ENCODE measurements around the gene TNP2. TPM values are rescaled to one million over a fixed set of nuclear protein-coding genes. Genes with fewer than 3 reads are reported as not detected.

Gene TNP2
- polyA plus RNA-seq, 1 of the 3 experiments (the other 2 are of a cell fraction): not detected

- H3K27ac ChIP-seq (ENCODE audit: low read depth in 2 of 2, low read length in 1 of 2): no peak overlapping the region
- no peaks in the 10 kb centered on the region for H3K9me2 ChIP-seq
- no peaks in the 10 kb centered on the region for H3K79me2 ChIP-seq (ENCODE audit: insufficient read depth)
- TF ChIP-seq FOSL2 (IDR thresholded peaks at IDR 0.05; ENCODE audit: borderline replicate concordance, low read depth) (no peak), RFX5 (IDR thresholded peaks at IDR 0.05; ENCODE audit: low read length) (no peak), POLR2AphosphoS5 (IDR thresholded peaks at IDR 0.05; ENCODE audit: low read depth, low read length) (no peak), YY1 (IDR thresholded peaks at IDR 0.05; ENCODE audit: low read depth) (no peak), MEF2A (IDR thresholded peaks at IDR 0.05; ENCODE audit: borderline replicate concordance, low read depth) (no peak), GATA2 (CRISPR knock-in tag; IDR thresholded peaks at IDR 0.05) (no peak), EP300 (IDR thresholded peaks at IDR 0.05; ENCODE audit: borderline replicate concordance in 1 of 2, low read depth in 1 of 2, low read length in 1 of 2) (no peak), GABPA (IDR thresholded peaks at IDR 0.05; ENCODE audit: low read depth) (no peak), REST (IDR thresholded peaks at IDR 0.05; ENCODE audit: low read depth, low read length) (no peak), SIN3A (IDR thresholded peaks at IDR 0.05; ENCODE audit: borderline replicate concordance, low read depth, low read length) (no peak), ZBTB33 (IDR thresholded peaks at IDR 0.05; ENCODE audit: borderline replicate concordance, low read depth) (no peak), FOXJ3 (CRISPR knock-in tag; IDR thresholded peaks at IDR 0.05) (no peak), EZH2phosphoT487 (IDR thresholded peaks at IDR 0.05; ENCODE audit: borderline replicate concordance, low read depth) (no peak)
- no peaks in the 10 kb centered on the region for H3K36me3 ChIP-seq (replicated peaks in 1 of 2; ENCODE audit: control insufficient read depth in 1 of 2, insufficient read depth in 2 of 2, low read length in 1 of 2)
- no peaks in the 10 kb centered on the region; the same call in none of the 2 replicates for H3K27me3 ChIP-seq (ENCODE audit: insufficient read depth)
- no peak for DNase-seq
- no peak overlapping the region for H3K4me2 ChIP-seq
- POLR2A ChIA-PET: no interaction called here
- no peaks in the 10 kb centered on the region for H3K4me1 ChIP-seq (ENCODE audit: control insufficient read depth in 1 of 2, insufficient read depth in 2 of 2, low read depth in 1 of 2, low read length in 1 of 2)
- no peaks in the 10 kb centered on the region for H3F3A ChIP-seq (replicated peaks; ENCODE audit: insufficient read depth)
- no peak overlapping the region for H3K4me3 ChIP-seq (ENCODE audit: low read depth in 2 of 2, low read length in 1 of 2)
- 88% methylated on average over 7 of the region's 7 CpGs for WGBS (ENCODE audit: low lambda C conversion rate)
- H2AFZ ChIP-seq (ENCODE audit: low read depth): no peak overlapping the region
- no peak overlapping the region for H3K9ac ChIP-seq
- no peaks in the 10 kb centered on the region for H4K20me1 ChIP-seq (ENCODE audit: insufficient read depth)
- CTCF ChIA-PET: no interaction called here
- H3K9me3 ChIP-seq: no peaks in the 10 kb centered on the region
These were observed 5.8 kb upstream of the TNP2 start for GRCh38 chr16:11274964-11275363.

Data from SK-N-SH (cell line).